ENCODE results near the gene AIP.
"Not testable (repeated sequence)": the region's sequence is repeated elsewhere in the genome, so short reads cannot be mapped to it uniquely, and the experiment has no call there.

Gene AIP

DNA sequence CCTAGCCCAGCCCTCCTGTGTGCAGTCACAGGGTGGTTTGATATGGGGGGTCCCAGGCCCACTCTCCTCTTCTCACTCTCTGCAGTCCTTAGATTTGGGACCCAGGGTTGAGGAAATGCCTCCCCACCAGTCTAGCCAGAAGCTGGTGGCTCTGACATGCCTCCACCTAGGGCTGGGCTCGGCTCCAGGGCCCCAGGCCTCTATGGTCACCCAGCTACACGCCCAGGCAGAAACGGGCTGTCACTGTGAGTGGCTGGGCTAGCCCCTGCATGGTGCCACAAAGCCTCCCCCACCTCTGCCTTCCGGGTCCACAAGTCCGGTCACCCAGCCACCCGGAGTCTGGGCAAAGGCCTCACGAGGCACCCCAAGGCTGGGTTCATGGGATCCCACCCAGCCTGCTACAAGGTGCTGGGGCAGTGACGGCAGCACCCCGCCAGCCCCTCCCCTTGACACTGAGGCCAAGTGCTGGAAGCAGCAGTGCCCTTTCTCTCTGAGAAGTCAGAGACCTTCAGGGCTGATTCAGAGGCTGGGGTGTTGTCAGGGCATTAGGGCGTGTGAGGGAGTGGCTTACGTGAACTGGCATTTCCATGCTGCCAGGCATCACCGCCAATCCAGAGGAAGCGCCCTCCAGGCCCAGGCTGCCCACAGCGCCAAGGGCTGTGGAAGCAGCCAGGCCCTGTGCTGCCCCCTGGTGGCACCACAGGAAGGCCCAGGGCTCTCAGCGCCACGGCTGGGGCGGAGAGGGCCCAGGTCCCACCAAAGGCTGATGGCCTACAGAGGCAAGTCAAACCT, 23.0 kb downstream of the AIP start:
- H3K4me1 ChIP-seq: peaks cover 59% of the 10 kb centered on the region
- peak overlapping the region; percentile 94 for H3K4me2 ChIP-seq
- no peaks in the 10 kb centered on the region for H3K9me3 ChIP-seq
- H3K9ac ChIP-seq: peak overlapping the region; percentile 81
- peaks cover 24% of the 10 kb centered on the region for H3K36me3 ChIP-seq
- peaks cover 51% of the 10 kb centered on the region for H4K20me1 ChIP-seq
- peaks cover 9% of the 10 kb centered on the region; the same call in 1 of the 2 replicates for H3K27me3 ChIP-seq
- peak overlapping the region; percentile 66 for H3K27ac ChIP-seq
- TF ChIP-seq Cebpa-rat (IDR thresholded peaks at IDR 0.05): no peak
- peak overlapping the region; percentile 81 for H3K4me3 ChIP-seq

DNA sequence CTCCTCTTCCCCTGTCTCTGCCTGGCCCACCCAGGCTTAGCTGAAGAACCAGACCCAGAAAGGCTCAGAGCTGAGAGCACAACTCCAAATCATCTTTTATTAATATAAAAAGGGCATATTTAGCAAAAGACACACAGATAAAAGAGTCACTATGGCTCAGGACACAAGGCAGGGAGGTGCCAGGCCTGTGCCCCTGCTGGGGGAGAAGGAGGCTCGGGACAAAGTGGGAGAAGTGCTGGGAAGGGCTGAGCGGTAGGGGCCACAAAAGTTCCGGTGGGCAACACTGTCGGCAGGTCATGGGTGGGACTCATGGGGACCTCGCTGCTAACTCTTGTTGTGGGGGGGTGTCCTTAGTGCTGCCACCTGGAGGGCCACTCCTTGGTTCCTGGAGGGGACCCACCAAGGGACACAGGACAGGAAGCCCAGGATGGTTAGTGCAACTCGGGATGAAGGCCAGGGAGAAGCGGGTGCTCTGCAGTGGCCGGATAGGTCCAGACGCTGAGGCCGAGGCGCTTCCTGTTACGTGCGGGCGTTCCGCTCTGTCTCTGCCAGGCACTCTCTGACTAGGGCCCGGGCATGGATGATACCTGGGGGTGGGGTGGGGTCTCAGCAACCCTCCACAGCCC, 23.7 kb downstream of the AIP start:
- Histone ChIP-seq H3K4me1 (peaks cover 55% of the 10 kb centered on the region), H3K9ac (peak overlapping the region; percentile 81), H3K27ac (0 out of 2 replicates have a peak overlapping the region, but pooled peaks have one; percentile 22), H3K36me3 (peaks cover 17% of the 10 kb centered on the region), H3K4me2 (peak overlapping the region; percentile 94), H3K9me3 (no peaks in the 10 kb centered on the region), H3K4me3 (peak overlapping the region; percentile 82; the same call in 1 of the 2 replicates), H3K27me3 (peaks cover 9% of the 10 kb centered on the region; the same call in 1 of the 2 replicates), H4K20me1 (peaks cover 51% of the 10 kb centered on the region)
- TF ChIP-seq Cebpa-rat (IDR thresholded peaks at IDR 0.05): no peak

- peaks cover 9% of the 10 kb centered on the region; the same call in 1 of the 2 replicates for H3K27me3 ChIP-seq
- peaks cover 43% of the 10 kb centered on the region for H4K20me1 ChIP-seq
- peak overlapping the region; percentile 81 for H3K9ac ChIP-seq
- H3K4me3 ChIP-seq: peak overlapping the region; percentile 82
- H3K4me2 ChIP-seq: peak overlapping the region; percentile 94
- H3K36me3 ChIP-seq: peaks cover 9% of the 10 kb centered on the region
- H3K9me3 ChIP-seq: no peaks in the 10 kb centered on the region
- H3K27ac ChIP-seq: peak overlapping the region; percentile 67; the same call in 1 of the 2 replicates
- no peak for TF ChIP-seq Cebpa-rat (IDR thresholded peaks at IDR 0.05)
- peaks cover 51% of the 10 kb centered on the region for H3K4me1 ChIP-seq
These were observed 24.5 kb downstream of the AIP start for GRCh38 chr11:67507242-67507863.

DNA sequence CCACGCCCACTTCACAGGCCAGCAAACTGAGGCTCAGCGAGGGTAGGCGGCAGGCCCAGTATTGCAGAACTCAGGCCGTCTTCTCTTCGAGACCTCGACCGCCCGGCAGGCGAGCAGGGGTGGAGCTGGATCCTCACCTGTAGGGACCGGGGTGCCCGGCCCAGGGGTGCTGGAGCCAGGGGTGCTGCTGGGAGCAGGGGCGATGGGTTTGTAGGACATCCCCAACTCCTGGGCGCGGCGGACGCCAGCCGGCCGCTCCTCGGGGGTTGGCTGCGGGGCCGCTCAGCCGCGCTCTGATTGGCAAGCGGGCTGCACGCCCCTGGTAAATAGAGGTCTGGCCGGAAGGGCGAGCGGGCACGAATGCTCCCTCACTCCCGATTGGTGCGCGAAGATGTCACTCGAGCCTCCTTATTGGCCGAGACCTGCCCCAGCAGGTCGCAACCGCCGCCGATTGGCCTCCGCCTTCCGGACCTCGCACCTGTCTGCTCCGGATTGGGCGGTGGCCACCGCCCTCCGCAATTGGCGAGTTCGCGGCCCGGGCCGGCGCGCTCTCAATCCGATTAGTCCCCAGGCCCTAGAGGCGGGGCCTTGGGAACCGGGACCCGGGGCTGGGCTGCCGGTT, 25.1 kb downstream of the AIP start, which contains the start of gene CDK2AP2:
Gene CDK2AP2, minus strand, starts transcription at position 299 of the 622 bp plus-strand sequence. Its CDS starts 80 bp downstream, at position 219.
- H3K9me3 ChIP-seq: no peaks in the 10 kb centered on the region
- peaks cover 9% of the 10 kb centered on the region; the same call in 1 of the 2 replicates for H3K27me3 ChIP-seq
- H3K4me2 ChIP-seq: peak within 1 kb of the TSS; percentile 94
- H3K9ac ChIP-seq: peak within 1 kb of the TSS; percentile 82
- peak within 1 kb of the TSS; percentile 82 for H3K4me3 ChIP-seq
- H4K20me1 ChIP-seq: peaks cover 37% of the 10 kb centered on the region
- H3K36me3 ChIP-seq: peaks cover 3% of the 10 kb centered on the region; the same call in 1 of the 2 replicates
- peak within 1 kb of the TSS; percentile 85 for H3K27ac ChIP-seq
- TF ChIP-seq Cebpa-rat (IDR thresholded peaks at IDR 0.05): no peak
- peaks cover 45% of the 10 kb centered on the region for H3K4me1 ChIP-seq

DNA sequence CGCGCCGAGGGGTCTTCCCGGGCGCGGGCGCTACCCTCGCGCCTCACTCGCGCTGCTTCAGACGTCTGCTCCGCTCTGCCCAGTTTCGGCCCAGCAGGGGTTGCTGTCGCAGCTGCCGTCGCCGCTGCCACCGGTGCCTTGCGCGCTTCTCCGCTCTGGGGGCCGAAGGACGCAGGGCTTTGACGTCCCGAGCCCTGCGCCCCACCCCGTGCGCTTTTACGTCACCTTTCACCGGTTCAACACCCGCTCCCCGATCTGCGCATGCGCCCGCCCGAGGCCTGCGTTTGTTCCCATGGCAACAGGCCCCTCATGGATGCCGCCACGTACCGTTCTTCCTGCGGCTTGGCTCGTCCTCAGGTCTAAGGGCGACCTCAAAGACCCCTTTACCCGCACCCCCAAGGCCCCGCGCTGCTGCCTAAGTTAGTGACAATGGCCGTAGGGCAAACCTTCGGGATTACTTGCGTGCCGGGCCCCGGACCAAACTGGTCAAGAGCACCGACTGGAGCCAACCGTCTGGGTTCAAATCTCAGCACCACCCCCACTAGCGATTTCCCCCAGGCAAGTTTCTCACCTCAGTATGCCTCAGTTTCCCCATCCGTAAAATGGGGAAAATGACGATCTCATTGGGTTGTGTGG, 25.8 kb downstream of the AIP start:
- peaks cover 4% of the 10 kb centered on the region; the same call in 1 of the 2 replicates for H3K27me3 ChIP-seq
- H3K4me3 ChIP-seq: peak overlapping the region; percentile 82
- H4K20me1 ChIP-seq: peaks cover 30% of the 10 kb centered on the region
- TF ChIP-seq Cebpa-rat (IDR thresholded peaks at IDR 0.05): no peak
- peak overlapping the region; percentile 85 for H3K27ac ChIP-seq
- H3K9ac ChIP-seq: peak overlapping the region; percentile 82
- H3K9me3 ChIP-seq: no peaks in the 10 kb centered on the region
- H3K4me2 ChIP-seq: peak overlapping the region; percentile 90
- H3K36me3 ChIP-seq: no peaks in the 10 kb centered on the region
- H3K4me1 ChIP-seq: peaks cover 38% of the 10 kb centered on the region

DNA sequence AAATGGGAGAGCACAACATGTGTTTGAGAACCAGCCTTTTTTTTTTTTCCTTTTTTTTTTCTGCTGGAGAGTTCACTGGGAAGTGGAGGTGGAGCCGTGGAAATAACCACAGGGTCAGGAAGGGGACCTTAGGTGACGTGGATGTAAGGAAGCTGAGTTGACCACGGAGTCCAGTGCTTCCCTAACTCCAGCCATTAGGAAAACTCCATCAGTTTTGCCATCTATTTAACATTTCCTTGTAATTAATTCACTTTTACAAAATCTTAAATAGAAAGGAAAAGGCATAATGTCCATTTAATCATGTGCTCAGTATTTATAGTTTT, 27.2 kb downstream of the AIP start:
- H3K36me3 ChIP-seq: no peaks in the 10 kb centered on the region
- peaks cover 17% of the 10 kb centered on the region for H4K20me1 ChIP-seq
- no peaks in the 10 kb centered on the region for H3K9me3 ChIP-seq
- no peak for TF ChIP-seq Cebpa-rat (IDR thresholded peaks at IDR 0.05)
- no peak overlapping the region for H3K9ac ChIP-seq
- H3K4me3 ChIP-seq: no peak overlapping the region
- H3K27me3 ChIP-seq: no peaks in the 10 kb centered on the region
- H3K4me2 ChIP-seq: no peak overlapping the region
- H3K27ac ChIP-seq: no peak overlapping the region
- H3K4me1 ChIP-seq: peaks cover 33% of the 10 kb centered on the region

- not testable (repeated sequence) for H3K9me3 ChIP-seq, H3K9ac ChIP-seq, H3K4me2 ChIP-seq, H3K36me3 ChIP-seq, H3K27ac ChIP-seq, H3K4me3 ChIP-seq, H4K20me1 ChIP-seq, H3K27me3 ChIP-seq
- peaks cover 19% of the 10 kb centered on the region for H3K4me1 ChIP-seq
These were observed 28.7 kb downstream of the AIP start for GRCh38 chr11:67511558-67511957.

DNA sequence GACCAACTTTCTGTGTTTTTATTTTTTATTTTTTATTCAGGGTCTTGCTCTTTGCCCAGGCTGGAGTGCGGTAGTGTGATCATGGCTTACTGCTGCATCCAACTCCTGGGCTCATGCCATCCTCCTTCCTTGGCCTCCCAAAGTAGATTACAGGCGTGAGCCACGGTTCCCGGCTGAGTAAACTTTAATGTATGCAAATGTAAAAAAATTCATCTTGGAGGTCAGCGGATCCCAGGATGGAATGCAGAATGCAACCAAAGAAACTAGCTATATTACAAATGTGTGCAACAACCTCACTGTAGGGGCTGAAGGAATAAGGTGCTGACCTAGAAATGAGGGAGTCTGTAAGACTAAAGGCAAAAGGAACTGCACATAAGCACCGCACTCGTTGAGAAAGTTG, 31.3 kb downstream of the AIP start:
- Histone ChIP-seq H3K9ac (no peak overlapping the region), H3K36me3 (no peaks in the 10 kb centered on the region), H3K9me3 (no peaks in the 10 kb centered on the region), H3K4me3 (no peak overlapping the region), H3K27ac (no peak overlapping the region), H4K20me1 (no peaks in the 10 kb centered on the region), H3K27me3 (no peaks in the 10 kb centered on the region), H3K4me1 (peaks cover 1% of the 10 kb centered on the region), H3K4me2 (no peak overlapping the region)
- TF ChIP-seq Cebpa-rat (IDR thresholded peaks at IDR 0.05): no peak

- no peaks in the 10 kb centered on the region for H3K4me1 ChIP-seq
- no peaks in the 10 kb centered on the region for H3K9me3 ChIP-seq
- no peaks in the 10 kb centered on the region for H3K36me3 ChIP-seq
- H3K4me2 ChIP-seq: no peak overlapping the region
- no peaks in the 10 kb centered on the region for H4K20me1 ChIP-seq
- no peak overlapping the region for H3K4me3 ChIP-seq
- no peaks in the 10 kb centered on the region for H3K27me3 ChIP-seq
- H3K27ac ChIP-seq: no peak overlapping the region
- TF ChIP-seq Cebpa-rat (IDR thresholded peaks at IDR 0.05): no peak
- no peak overlapping the region for H3K9ac ChIP-seq
These were observed 34.0 kb downstream of the AIP start for GRCh38 chr11:67516806-67517205.

Measured in BLaER1 (cell line).